ENCODE data around the gene S100B. TPM values are rescaled to one million over a fixed set of nuclear protein-coding genes. Genes with fewer than 3 reads are reported as not detected.
A peak's percentile ranks its signal among the peaks of the same experiment; 100 is the strongest.

The S100B gene
- total and polyA plus RNA-seq, 7 experiments from 2014 or later: 0.27 to 7.0 (median 0.97) TPM

GRCh38 chr21:46626536-46626935, 21.7 kb upstream of the S100B start:
- DNase-seq (peak in 7 of 9 donors; percentile 58 to 86 (median 72)), ATAC-seq (peak; percentile 66)
- CTCF ChIA-PET: interaction anchor here (0.6 to 1.2 kb wide), 2 partner anchors 32 to 59 kb away, joined by 3 read pairs; no protein-coding TSS in a partner anchor
- peaks cover 36 to 97% (median 83%) of the 10 kb centered on the region in 7 donors for H3K4me1 Mint-ChIP-seq
- intact Hi-C loops (cut with micrococcal nuclease): loop anchor here in 1 of 2 donors (1.0 kb wide), 1 partner anchor 9 kb away; the partner anchor contains the start of gene PRMT2
- H3K27me3 Mint-ChIP-seq: peaks cover 0 to 3% (median 0%) of the 10 kb centered on the region in 5 donors
- peak overlapping the region; percentile 33 to 86 (median 73) for H3K4me3 Mint-ChIP-seq
- H3K27me3 ChIP-seq (ENCODE audit: control insufficient read depth in 2 of 2, insufficient read depth in 2 of 2, low read length in 2 of 2): no peaks in the 10 kb centered on the region
- peak overlapping the region; percentile 57 to 98 (median 95) for H3K27ac Mint-ChIP-seq
- peak overlapping the region; percentile 28 for H3K4me3 ChIP-seq (ENCODE audit: low read length)
- H3K4me1 ChIP-seq (ENCODE audit: control insufficient read depth in 2 of 2, insufficient read depth in 2 of 2, low read length in 2 of 2): peaks cover 20 to 64% of the 10 kb centered on the region in 2 donors
- POLR2A ChIA-PET: interaction anchor here (0.6 to 5.1 kb wide), 7 partner anchors 9 to 74 kb away, joined by 3 to 58 read pairs (median 6); partner anchors contain the start of gene PRMT2
- peak overlapping the region; percentile 61 for H3K27ac ChIP-seq (ENCODE audit: low read depth, low read length)
- peaks cover 0 to 18% (median 8%) of the 10 kb centered on the region in 11 donors for H3K9me3 Mint-ChIP-seq
- H3K36me3 ChIP-seq (ENCODE audit: control insufficient read depth in 2 of 3, insufficient read depth in 3 of 3, low read length in 3 of 3): no peaks in the 10 kb centered on the region
- no peaks in the 10 kb centered on the region for H3K9me3 ChIP-seq (ENCODE audit: control insufficient read depth in 2 of 3, low read length in 3 of 3)
- peaks cover 0 to 16% (median 0%) of the 10 kb centered on the region in 5 donors for H3K36me3 Mint-ChIP-seq

GRCh38 chr21:46625759-46626158, 20.9 kb upstream of the S100B start:
- no peaks in the 10 kb centered on the region for H3K36me3 ChIP-seq (ENCODE audit: control insufficient read depth in 2 of 3, insufficient read depth in 3 of 3, low read length in 3 of 3)
- peaks cover 0 to 18% (median 8%) of the 10 kb centered on the region in 11 donors for H3K9me3 Mint-ChIP-seq
- DNase-seq: no peak
- no peaks in the 10 kb centered on the region for H3K27me3 Mint-ChIP-seq
- peaks cover 27 to 71% of the 10 kb centered on the region in 2 donors for H3K4me1 ChIP-seq (ENCODE audit: control insufficient read depth in 2 of 2, insufficient read depth in 2 of 2, low read length in 2 of 2)
- H3K27ac Mint-ChIP-seq: peak overlapping the region in 8 of 9 donors; percentile 91 to 98 (median 96)
- ChIA-PET CTCF (interaction anchor here (1.2 kb wide), 1 partner anchor 58 kb away, joined by 3 read pairs; no protein-coding TSS in a partner anchor), POLR2A (interaction anchor here (0.6 to 5.1 kb wide), 6 partner anchors 10 to 73 kb away, joined by 3 to 58 read pairs (median 4); partner anchors contain the start of gene PRMT2)
- H3K4me1 Mint-ChIP-seq: peaks cover 40 to 97% (median 83%) of the 10 kb centered on the region in 7 donors
- no peak for ATAC-seq
- peaks cover 0 to 13% (median 0%) of the 10 kb centered on the region in 5 donors for H3K36me3 Mint-ChIP-seq
- no peak overlapping the region for H3K4me3 ChIP-seq (ENCODE audit: low read length)
- peak overlapping the region; percentile 53 for H3K27ac ChIP-seq (ENCODE audit: low read depth, low read length)
- H3K27me3 ChIP-seq (ENCODE audit: control insufficient read depth in 2 of 2, insufficient read depth in 2 of 2, low read length in 2 of 2): no peaks in the 10 kb centered on the region
- no peaks in the 10 kb centered on the region for H3K9me3 ChIP-seq (ENCODE audit: control insufficient read depth in 2 of 3, low read length in 3 of 3)
- intact Hi-C loops (cut with micrococcal nuclease): loop anchor here in 1 of 2 donors (1.0 kb wide), 1 partner anchor 10 kb away; the partner anchor contains the start of gene PRMT2
- H3K4me3 Mint-ChIP-seq: peak overlapping the region in 7 of 10 donors; percentile 3 to 86 (median 71)

- Histone ChIP-seq H3K36me3 (ENCODE audit: control insufficient read depth in 2 of 3, insufficient read depth in 3 of 3, low read length in 3 of 3) (no peaks in the 10 kb centered on the region), H3K27ac (ENCODE audit: low read depth, low read length) (peak overlapping the region; percentile 53), H3K27me3 (ENCODE audit: control insufficient read depth in 2 of 2, insufficient read depth in 2 of 2, low read length in 2 of 2) (no peaks in the 10 kb centered on the region), H3K9me3 (ENCODE audit: control insufficient read depth in 2 of 3, low read length in 3 of 3) (no peaks in the 10 kb centered on the region), H3K4me1 (ENCODE audit: control insufficient read depth in 2 of 2, insufficient read depth in 2 of 2, low read length in 2 of 2) (peaks cover 35 to 78% of the 10 kb centered on the region in 2 donors), H3K4me3 (ENCODE audit: low read length) (no peak overlapping the region)
- CTCF ChIA-PET: interaction anchor here (1.0 kb wide), 1 partner anchor 14 kb away, joined by 3 read pairs; no protein-coding TSS in a partner anchor
- no peak for DNase-seq
- Mint-ChIP-seq H3K9me3 (peaks cover 0 to 18% (median 8%) of the 10 kb centered on the region in 11 donors), H3K36me3 (peaks cover 0 to 13% (median 4%) of the 10 kb centered on the region in 5 donors), H3K27ac (peak overlapping the region in 7 of 9 donors; percentile 81 to 98 (median 96)), H3K4me1 (peaks cover 45 to 100% (median 86%) of the 10 kb centered on the region in 7 donors), H3K27me3 (peaks cover 0 to 2% (median 0%) of the 10 kb centered on the region in 5 donors), H3K4me3 (peak overlapping the region in 2 of 10 donors; percentile 37 to 59)
- POLR2A ChIA-PET: interaction anchor here (1.3 to 7.0 kb wide), 4 partner anchors 11 to 64 kb away, joined by 4 to 128 read pairs (median 52); partner anchors contain the start of gene PRMT2
- intact Hi-C loops (cut with micrococcal nuclease): no loop called here
- no peak for ATAC-seq
Measured at GRCh38 chr21:46624050-46624449, 19.2 kb upstream of the S100B start.

GRCh38 chr21:46622226-46622625, 17.3 kb upstream of the S100B start:
- peaks cover 0 to 2% (median 0%) of the 10 kb centered on the region in 5 donors for H3K27me3 Mint-ChIP-seq
- peaks cover 45 to 84% (median 73%) of the 10 kb centered on the region in 7 donors for H3K4me1 Mint-ChIP-seq
- H3K27ac Mint-ChIP-seq: peak overlapping the region; percentile 93 to 98 (median 97)
- peak overlapping the region; percentile 62 to 82 (median 76) for H3K4me3 Mint-ChIP-seq
- H3K27ac ChIP-seq (ENCODE audit: low read depth, low read length): peak overlapping the region; percentile 80
- ATAC-seq (peak; percentile 87), DNase-seq (peak in 7 of 9 donors; percentile 50 to 86 (median 74))
- intact Hi-C loops (cut with micrococcal nuclease): loop anchor here (1.0 to 2.0 kb wide), 4 partner anchors 11 to 63 kb away; partner anchors contain the start of gene PRMT2 (in 1 of the 2)
- POLR2A ChIA-PET: interaction anchor here (1.0 to 7.0 kb wide), 9 partner anchors 12 to 94 kb away, joined by 4 to 128 read pairs (median 14); partner anchors contain the start of genes PRMT2 and S100B
- CTCF ChIA-PET: interaction anchor here (0.8 to 1.5 kb wide), 5 partner anchors 11 to 90 kb away, joined by 3 to 5 read pairs (median 4); no protein-coding TSS in a partner anchor
- peaks cover 0 to 13% (median 4%) of the 10 kb centered on the region in 5 donors for H3K36me3 Mint-ChIP-seq
- no peaks in the 10 kb centered on the region for H3K27me3 ChIP-seq (ENCODE audit: control insufficient read depth in 2 of 2, insufficient read depth in 2 of 2, low read length in 2 of 2)
- no peaks in the 10 kb centered on the region for H3K9me3 ChIP-seq (ENCODE audit: control insufficient read depth in 2 of 3, low read length in 3 of 3)
- peaks cover 35 to 67% of the 10 kb centered on the region in 2 donors for H3K4me1 ChIP-seq (ENCODE audit: control insufficient read depth in 2 of 2, insufficient read depth in 2 of 2, low read length in 2 of 2)
- no peaks in the 10 kb centered on the region for H3K36me3 ChIP-seq (ENCODE audit: control insufficient read depth in 2 of 3, insufficient read depth in 3 of 3, low read length in 3 of 3)
- H3K9me3 Mint-ChIP-seq: peaks cover 0 to 18% (median 8%) of the 10 kb centered on the region in 11 donors
- peak overlapping the region; percentile 14 for H3K4me3 ChIP-seq (ENCODE audit: low read length)

GRCh38 chr21:46621457-46622182, 16.7 kb upstream of the S100B start:
- Histone ChIP-seq H3K36me3 (ENCODE audit: control insufficient read depth in 2 of 3, insufficient read depth in 3 of 3, low read length in 3 of 3) (no peaks in the 10 kb centered on the region), H3K27me3 (ENCODE audit: control insufficient read depth in 2 of 2, insufficient read depth in 2 of 2, low read length in 2 of 2) (no peaks in the 10 kb centered on the region), H3K27ac (ENCODE audit: low read depth, low read length) (peak overlapping the region; percentile 80), H3K4me1 (ENCODE audit: control insufficient read depth in 2 of 2, insufficient read depth in 2 of 2, low read length in 2 of 2) (peaks cover 35 to 63% of the 10 kb centered on the region in 2 donors), H3K9me3 (ENCODE audit: control insufficient read depth in 2 of 3, low read length in 3 of 3) (no peaks in the 10 kb centered on the region), H3K4me3 (ENCODE audit: low read length) (peak overlapping the region; percentile 17)
- peaks cover 39 to 84% (median 73%) of the 10 kb centered on the region in 7 donors for H3K4me1 Mint-ChIP-seq
- peak overlapping the region; percentile 44 to 82 (median 74) for H3K4me3 Mint-ChIP-seq
- peaks cover 0 to 5% (median 0%) of the 10 kb centered on the region in 5 donors for H3K27me3 Mint-ChIP-seq
- intact Hi-C loops (cut with micrococcal nuclease): loop anchor here (1.0 to 2.0 kb wide), 4 partner anchors 12 to 62 kb away; partner anchors contain the start of gene PRMT2 (in 1 of the 2)
- H3K27ac Mint-ChIP-seq: peak overlapping the region; percentile 93 to 98 (median 97)
- ATAC-seq (peak; percentile 65), DNase-seq (peak in 5 of 9 donors; percentile 43 to 64 (median 50))
- peaks cover 0 to 13% (median 6%) of the 10 kb centered on the region in 11 donors for H3K9me3 Mint-ChIP-seq
- ChIA-PET POLR2A (interaction anchor here (1.0 to 7.0 kb wide), 9 partner anchors 13 to 93 kb away, joined by 4 to 128 read pairs (median 14); partner anchors contain the start of genes PRMT2 and S100B), CTCF (interaction anchor here (0.8 to 1.5 kb wide), 7 partner anchors 11 to 90 kb away, joined by 3 to 5 read pairs (median 4); no protein-coding TSS in a partner anchor)
- peaks cover 0 to 11% (median 4%) of the 10 kb centered on the region in 5 donors for H3K36me3 Mint-ChIP-seq

Measured in naive thymus-derived CD4-positive, alpha-beta T cell (primary cell).